ENCODE data around the gene CTDSP1.

GRCh38 chr2:218435003-218435982, 35.6 kb downstream of the CTDSP1 start:
- no peak for TF ChIP-seq POLR2A (IDR thresholded peaks at IDR 0.05; ENCODE audit: low read depth, low read length)
- TF ChIP-seq POLR2AphosphoS5 (IDR thresholded peaks at IDR 0.05; ENCODE audit: low read depth, low read length) = no peak
- TF ChIP-seq SPI1 (IDR thresholded peaks at IDR 0.05; ENCODE audit: low read depth, low read length) = no peak
- no peak for TF ChIP-seq TAF1 (IDR thresholded peaks at IDR 0.05; ENCODE audit: low read depth, low read length)
- no peak for TF ChIP-seq PAX5 (IDR thresholded peaks at IDR 0.05; ENCODE audit: insufficient read depth, low read length, severe bottlenecking)
- no peak for TF ChIP-seq POU2F2 (IDR thresholded peaks at IDR 0.05; ENCODE audit: low read depth, low read length)
